ENCODE measurements around the gene VEGFA. TPM values are rescaled to one million over a fixed set of nuclear protein-coding genes. Genes with fewer than 3 reads are reported as not detected.
A peak's percentile ranks its signal among the peaks of the same experiment; 100 is the strongest.

VEGFA gene
- total RNA-seq, 1 donor from 2014 or later = 136 TPM

DNA sequence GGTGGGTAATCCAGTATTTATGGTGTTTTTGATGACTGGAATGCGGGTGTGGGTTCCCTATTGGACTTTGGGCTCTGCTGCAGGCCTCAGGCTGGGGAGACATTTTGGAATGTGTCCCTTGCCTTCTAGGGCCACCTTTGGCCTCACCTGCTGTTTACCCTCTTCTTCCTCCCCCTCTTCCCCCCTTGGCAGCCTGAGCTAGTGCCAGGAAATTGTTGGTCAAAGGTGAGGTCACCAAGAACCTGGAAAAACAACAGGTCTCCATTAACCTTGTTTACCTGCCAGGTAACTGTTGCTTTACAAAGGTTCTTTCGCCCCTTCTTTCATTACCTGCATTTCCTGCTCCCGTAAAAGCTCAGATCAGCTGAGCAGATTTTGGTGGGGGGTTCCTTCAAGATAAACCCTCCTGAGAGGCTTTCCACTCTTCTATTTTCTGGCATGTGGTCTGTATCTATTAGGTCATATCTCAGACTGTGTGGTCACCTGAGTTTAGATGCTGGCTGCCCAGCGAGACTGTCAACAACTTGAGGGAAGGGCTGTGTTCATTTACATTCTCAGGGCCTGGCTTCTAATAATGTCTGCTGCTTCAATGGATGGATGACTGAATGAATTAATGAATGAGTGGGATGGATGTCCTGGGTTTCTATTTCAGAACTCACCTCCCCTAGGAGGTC lies 34.7 kb downstream of the VEGFA start:
- no peaks in the 10 kb centered on the region for H3K36me3 Mint-ChIP-seq
- no peaks in the 10 kb centered on the region for H3K27me3 Mint-ChIP-seq
- no peak for DNase-seq (ENCODE audit: extremely low spot score, unreplicated experiment)
- H3K4me3 Mint-ChIP-seq = no peak overlapping the region
- H3K9me3 Mint-ChIP-seq = no peaks in the 10 kb centered on the region
- TF ChIP-seq, protein P1, sequence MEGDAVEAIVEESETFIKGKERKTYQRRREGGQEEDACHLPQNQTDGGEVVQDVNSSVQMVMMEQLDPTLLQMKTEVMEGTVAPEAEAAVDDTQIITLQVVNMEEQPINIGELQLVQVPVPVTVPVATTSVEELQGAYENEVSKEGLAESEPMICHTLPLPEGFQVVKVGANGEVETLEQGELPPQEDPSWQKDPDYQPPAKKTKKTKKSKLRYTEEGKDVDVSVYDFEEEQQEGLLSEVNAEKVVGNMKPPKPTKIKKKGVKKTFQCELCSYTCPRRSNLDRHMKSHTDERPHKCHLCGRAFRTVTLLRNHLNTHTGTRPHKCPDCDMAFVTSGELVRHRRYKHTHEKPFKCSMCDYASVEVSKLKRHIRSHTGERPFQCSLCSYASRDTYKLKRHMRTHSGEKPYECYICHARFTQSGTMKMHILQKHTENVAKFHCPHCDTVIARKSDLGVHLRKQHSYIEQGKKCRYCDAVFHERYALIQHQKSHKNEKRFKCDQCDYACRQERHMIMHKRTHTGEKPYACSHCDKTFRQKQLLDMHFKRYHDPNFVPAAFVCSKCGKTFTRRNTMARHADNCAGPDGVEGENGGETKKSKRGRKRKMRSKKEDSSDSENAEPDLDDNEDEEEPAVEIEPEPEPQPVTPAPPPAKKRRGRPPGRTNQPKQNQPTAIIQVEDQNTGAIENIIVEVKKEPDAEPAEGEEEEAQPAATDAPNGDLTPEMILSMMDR (conservative IDR thresholded peaks at IDR 0.05) = no peak
- peak overlapping the region; percentile 84 for H3K27ac Mint-ChIP-seq
- H3K4me1 Mint-ChIP-seq (ENCODE audit: unreplicated experiment) = peaks cover 44% of the 10 kb centered on the region

DNA sequence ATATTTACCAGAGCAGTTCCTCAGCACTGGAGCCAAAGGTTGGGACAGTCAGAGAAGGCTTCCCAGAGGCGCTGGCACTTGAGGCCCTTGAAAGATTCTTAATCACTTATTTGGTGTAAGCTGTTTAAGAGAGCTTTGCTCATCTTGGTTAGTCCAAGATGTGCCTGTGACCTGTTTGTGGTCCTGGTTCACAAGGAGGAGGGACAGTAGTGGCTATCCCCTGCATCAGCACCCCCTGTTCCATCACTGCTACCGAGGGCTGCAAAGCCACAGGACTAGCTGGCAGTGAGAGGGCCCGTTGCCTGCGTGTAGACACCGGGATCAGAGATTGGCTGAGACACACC lies 35.7 kb downstream of the VEGFA start:
- H3K4me1 Mint-ChIP-seq (ENCODE audit: unreplicated experiment) = peaks cover 46% of the 10 kb centered on the region

DNA sequence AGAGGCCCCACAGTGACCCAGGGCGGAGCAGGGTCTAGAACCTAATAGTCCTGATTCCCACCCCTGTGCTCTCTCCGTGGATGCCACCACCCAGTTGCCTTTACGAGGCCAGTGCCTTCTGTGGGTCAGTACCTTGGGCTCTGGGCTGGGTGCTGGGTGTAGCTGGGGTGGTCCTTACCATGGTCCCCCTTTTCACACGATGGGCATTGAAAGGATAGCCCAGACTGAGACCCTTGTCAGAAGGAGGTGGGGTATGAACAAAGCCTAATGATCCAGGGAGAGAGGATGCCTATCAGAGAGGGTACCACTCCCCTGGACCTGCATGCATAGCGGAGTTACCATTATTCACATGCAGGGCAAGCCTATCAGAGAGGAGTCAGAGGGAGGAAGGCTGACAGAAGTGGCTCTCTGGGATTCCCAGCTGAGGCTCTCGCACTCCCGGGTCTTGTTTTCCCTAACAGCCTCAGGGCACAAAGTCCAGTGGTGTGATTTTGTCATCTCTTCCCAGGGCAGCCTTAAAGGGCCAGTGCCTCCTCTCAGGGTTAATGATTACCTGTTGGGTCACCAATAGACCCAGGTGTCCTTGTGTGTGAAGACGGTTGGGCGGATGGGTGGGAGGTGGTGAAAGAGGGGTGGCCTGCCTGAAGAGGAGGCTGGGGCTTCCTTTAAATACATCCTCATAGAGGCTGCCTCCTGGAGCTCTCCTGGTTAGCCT lies 36.2 kb downstream of the VEGFA start:
- Mint-ChIP-seq H3K4me1 (ENCODE audit: unreplicated experiment) (peaks cover 46% of the 10 kb centered on the region), H3K36me3 (no peaks in the 10 kb centered on the region), H3K4me3 (peak overlapping the region; percentile 41), H3K27me3 (no peaks in the 10 kb centered on the region), H3K9me3 (no peaks in the 10 kb centered on the region), H3K27ac (peak overlapping the region; percentile 43)
- TF ChIP-seq, protein P1 (conservative IDR thresholded peaks at IDR 0.05) = no peak
- DNase-seq (ENCODE audit: extremely low spot score, unreplicated experiment) = no peak

More for the DNA sequence above, 35.7 kb downstream of the VEGFA start:
- TF ChIP-seq, protein P1 (conservative IDR thresholded peaks at IDR 0.05) = no peak
- Mint-ChIP-seq H3K9me3 (no peaks in the 10 kb centered on the region), H3K27ac (peak overlapping the region; percentile 43), H3K4me3 (no peak overlapping the region), H3K36me3 (no peaks in the 10 kb centered on the region), H3K27me3 (no peaks in the 10 kb centered on the region)
- DNase-seq (ENCODE audit: extremely low spot score, unreplicated experiment) = no peak

DNA sequence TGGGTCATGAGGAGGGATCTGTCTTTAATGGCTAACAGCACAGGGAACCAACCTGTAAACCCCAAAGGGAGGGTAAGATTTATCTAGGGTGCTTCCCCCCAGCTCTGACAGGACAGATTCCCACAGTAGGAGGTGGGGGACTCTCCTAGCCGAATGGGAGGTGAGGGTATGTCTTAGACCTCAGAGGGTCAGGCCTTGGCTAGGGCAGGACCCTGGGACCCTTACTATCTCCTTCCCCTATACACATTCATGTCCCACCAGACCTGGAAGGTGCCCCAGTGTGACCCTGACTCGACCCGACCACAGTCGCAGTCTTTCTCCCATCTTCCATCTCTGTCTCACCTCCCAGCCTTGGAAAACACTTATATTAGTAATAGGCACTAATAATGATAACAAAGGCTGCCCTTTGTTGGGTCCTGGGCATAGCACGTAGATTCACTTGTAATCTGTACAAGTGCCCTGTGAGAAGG lies 36.8 kb downstream of the VEGFA start:
- DNase-seq (ENCODE audit: extremely low spot score, unreplicated experiment) = no peak
- Mint-ChIP-seq H3K4me1 (ENCODE audit: unreplicated experiment) (peaks cover 47% of the 10 kb centered on the region), H3K36me3 (no peaks in the 10 kb centered on the region), H3K4me3 (no peak overlapping the region), H3K27me3 (no peaks in the 10 kb centered on the region), H3K9me3 (no peaks in the 10 kb centered on the region), H3K27ac (peak overlapping the region; percentile 43)
- TF ChIP-seq, protein P1 (conservative IDR thresholded peaks at IDR 0.05) = no peak

DNA sequence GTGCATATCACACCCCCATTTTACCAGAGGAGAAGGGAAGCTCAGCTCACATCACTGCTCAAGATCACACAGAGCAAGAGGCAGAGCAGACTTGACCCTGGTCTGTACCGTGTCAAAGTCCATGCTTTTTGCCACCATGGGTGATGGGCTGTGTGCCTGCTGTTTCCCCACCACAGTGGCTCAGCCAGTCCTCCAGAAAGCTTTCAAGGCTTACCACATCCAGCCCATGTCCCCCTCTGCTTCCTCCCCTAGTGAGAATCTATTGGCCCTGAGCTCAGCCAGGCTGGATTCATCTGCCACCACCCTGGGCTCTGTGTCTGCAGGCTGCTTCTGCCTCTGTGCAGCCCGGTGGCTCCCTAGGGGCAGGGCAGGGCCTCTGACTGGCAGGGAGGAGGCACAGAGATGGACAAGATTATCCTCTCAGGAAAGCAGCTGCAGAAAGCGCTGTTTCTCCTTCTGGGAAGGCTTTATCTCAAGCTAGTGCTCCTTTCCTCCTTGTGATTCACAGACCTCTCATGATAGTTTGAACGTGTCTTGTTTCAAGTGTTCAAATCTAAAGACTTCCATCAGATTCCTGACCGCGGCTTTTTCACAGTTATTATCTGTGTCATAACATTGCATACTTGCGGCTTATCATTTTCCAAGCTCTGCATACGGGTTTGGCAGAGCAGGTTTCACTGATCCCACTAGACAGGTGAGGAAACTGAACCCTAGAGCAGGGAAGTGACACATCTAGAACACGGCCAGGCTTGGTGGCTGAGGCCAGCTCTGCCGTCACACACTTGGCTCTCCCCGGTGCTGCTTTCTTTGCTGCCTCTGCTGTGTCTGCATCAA lies 37.4 kb downstream of the VEGFA start:
- no peaks in the 10 kb centered on the region for H3K36me3 Mint-ChIP-seq
- peaks cover 44% of the 10 kb centered on the region for H3K4me1 Mint-ChIP-seq (ENCODE audit: unreplicated experiment)
- H3K9me3 Mint-ChIP-seq = no peaks in the 10 kb centered on the region
- TF ChIP-seq, protein P1 (conservative IDR thresholded peaks at IDR 0.05) = no peak
- no peak overlapping the region for H3K4me3 Mint-ChIP-seq
- no peaks in the 10 kb centered on the region for H3K27me3 Mint-ChIP-seq
- DNase-seq (ENCODE audit: extremely low spot score, unreplicated experiment) = no peak
- peak overlapping the region; percentile 43 for H3K27ac Mint-ChIP-seq

All from type B pancreatic cell (in vitro differentiated cells).